GM18511 (cell line): Measurements from ENCODE around the gene MIOX.
A peak's percentile ranks its signal among the peaks of the same experiment; 100 is the strongest.
"Not testable (repeated sequence)": the region's sequence is repeated elsewhere in the genome, so short reads cannot be mapped to it uniquely, and the experiment has no call there.

Source experiments
- ATAC-seq: cut with Tn5 transposase; IDR thresholded peaks from one replicate; pipeline ENCODE4 v1.9.1; 2021; ENCODE audit warnings: mild to moderate bottlenecking, moderate library complexity; ENCODE audit not compliant: unreplicated experiment

The MIOX gene

DNA sequence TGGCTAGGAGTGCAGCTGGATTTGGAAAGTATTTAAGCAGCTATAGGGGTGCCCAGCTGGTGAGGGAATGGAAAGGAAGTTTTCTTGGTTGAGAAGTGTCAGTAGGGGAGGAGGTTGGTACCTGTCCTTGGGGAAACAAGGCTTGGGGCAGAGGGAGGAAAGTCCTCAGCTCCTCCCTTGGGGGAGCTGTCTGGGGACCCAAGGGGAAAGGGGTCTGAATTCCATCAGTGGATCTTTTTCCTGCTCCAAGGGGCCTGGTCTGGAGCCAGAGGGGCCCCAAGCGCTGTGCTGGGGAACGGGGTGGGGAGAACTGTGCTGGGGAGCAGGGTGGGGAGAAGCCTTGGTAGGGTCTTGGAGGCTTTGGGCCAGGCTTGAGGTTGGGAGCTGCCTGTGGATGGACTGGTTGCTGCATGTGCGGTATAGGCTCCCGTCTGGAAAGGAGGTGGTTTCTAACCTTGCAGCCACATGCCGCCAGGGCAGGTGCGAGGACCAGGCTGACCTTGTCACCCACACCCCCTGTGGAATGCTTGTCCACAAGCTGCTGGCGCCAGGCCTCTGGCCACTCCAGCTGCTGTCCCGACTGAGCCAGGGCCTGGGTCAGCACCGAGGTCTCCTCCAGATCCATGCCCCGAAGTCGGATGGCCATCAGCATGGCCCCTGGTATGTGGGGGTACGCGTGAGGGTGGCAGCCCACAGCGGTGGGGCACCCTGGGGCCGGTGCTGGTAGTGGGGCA lies 42.2 kb downstream of the MIOX start:
- ATAC-seq: no peak

- no peak for ATAC-seq
Observed at GRCh38 chr22:50529416-50529896, 42.8 kb downstream of the MIOX start.

GRCh38 chr22:50529897-50530579 lies 43.4 kb downstream of the MIOX start, which contains the start of gene TYMP:
TSS of gene TYMP (minus strand) at chr22:50530012. CDS start at chr22:50529709, 303 bp downstream.
- ATAC-seq: peak; percentile 20

DNA sequence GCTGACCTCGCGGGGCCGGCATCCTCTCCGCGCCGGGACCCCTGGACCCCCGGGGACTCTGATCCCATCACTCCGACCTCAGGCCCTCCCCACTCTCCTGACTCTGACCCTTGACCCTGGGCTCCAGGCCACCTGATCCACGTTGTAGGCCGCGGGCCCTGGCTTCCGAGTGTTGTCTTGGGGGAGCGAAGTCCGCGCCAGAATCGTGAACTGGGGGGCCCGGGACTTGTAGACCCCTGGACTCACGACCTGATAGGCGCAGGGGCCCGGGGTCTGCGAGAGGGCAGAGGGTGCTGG lies 43.9 kb downstream of the MIOX start:
- no peak for ATAC-seq

DNA sequence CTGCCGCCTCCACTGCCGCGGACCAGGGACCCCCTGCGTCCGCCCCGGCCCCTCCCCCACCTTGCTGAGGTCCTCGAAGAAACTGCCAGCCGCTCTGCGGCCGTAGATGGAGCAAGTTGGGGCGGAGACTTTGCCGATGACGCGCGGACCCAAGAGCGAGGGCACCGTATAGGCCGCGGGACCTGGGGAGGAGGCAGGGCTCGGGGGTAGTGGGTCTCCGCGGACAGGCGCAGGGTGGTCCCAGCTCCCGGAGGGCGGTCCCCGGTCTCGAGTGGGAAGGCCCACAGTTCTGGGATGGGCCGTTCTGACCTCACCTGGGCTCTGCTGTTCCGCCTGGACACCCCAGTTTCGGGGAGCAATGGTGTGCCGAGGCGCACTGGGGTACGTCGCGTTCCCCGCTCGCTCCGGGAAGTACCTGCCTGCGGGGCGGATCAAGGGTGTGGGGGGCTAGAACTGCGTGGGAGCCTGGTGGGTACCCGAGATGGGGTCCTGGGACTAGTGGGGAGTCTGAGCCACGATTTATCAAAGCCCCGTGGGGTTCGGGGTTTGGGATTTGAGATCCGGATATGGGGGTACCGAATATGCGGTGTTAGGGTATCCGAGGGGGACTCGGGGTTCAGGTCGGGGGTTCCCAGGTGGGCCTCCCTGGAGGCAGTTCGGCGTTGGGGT lies 44.4 kb downstream of the MIOX start:
- ATAC-seq: peak; percentile 26

- no peak for ATAC-seq
Observed at GRCh38 chr22:50531546-50531961, 44.9 kb downstream of the MIOX start.

- ATAC-seq: no peak
Observed at GRCh38 chr22:50531962-50532674, 45.5 kb downstream of the MIOX start.

GRCh38 chr22:50532824-50533796 lies 46.5 kb downstream of the MIOX start:
- ATAC-seq: no peak

- not testable (repeated sequence) for ATAC-seq
Observed at GRCh38 chr22:50533856-50534711, 47.4 kb downstream of the MIOX start.

GRCh38 chr22:50535113-50535512 lies 48.5 kb downstream of the MIOX start:
- ATAC-seq: no peak

GRCh38 chr22:50536226-50536625 lies 49.6 kb downstream of the MIOX start:
- no peak for ATAC-seq

DNA sequence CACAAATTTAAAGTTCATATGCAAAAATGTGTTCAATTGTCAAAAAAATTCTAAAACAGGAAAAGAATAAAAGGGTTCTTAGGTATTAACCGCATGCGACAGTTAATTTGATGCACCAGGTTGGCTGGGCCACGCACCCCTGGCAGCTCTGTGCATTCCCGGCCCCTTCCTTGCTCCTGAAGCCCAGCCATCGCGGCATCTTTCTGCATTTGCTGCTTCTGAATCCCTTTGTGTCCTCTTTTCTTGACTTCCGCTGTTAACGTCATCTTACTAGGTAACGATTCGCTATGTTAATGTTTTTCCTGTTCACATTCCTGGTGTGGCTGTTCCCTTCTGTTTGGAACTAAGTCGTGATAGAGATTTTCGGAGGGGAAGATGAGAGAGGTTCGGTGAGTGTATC lies 51.1 kb downstream of the MIOX start:
- ATAC-seq: no peak
